NT2/D1 (cell line): ENCODE measurements around the gene HCN1.

ENCODE experiments used
- SUZ12 ChIP-seq: IDR thresholded peaks from 2 replicates; pipeline ENCODE4 v1.6.1; 2011; ENCODE audit not compliant: insufficient read length, insufficient read depth; ENCODE audit errors: extremely low read depth
- YY1 ChIP-seq: IDR thresholded peaks from 2 replicates; pipeline ENCODE4 v1.6.1; 2011; ENCODE audit not compliant: insufficient read length, insufficient read depth
- ZNF274 ChIP-seq: IDR thresholded peaks from 2 replicates; pipeline ENCODE4 v1.6.1; 2011; ENCODE audit warnings: mild to moderate bottlenecking, low read depth, low read length

DNA sequence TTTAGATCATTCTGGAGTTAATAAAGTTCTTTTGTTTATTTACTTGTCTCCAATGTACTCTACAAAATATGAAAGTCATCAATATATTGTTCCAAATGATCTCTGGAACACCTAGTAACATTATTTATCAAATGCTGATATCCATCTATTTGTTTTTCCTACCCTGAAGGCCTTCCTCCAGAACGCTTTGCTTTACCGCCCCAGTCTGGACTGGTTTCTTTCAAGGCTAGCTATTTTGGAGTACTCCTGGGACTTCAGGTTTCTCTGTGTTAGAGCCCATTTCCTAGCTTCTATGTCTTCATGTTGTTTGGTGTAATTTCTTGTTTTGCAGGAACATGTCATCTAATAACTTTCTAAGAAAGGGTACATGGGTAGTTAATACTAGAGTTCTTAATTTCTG lies 9.6 kb downstream of the HCN1 start:
- no peak for TF ChIP-seq YY1
- TF ChIP-seq SUZ12: no peak
- no peak for TF ChIP-seq ZNF274
